GM12865 (cell line): ENCODE results near the gene ELK1.
"Not testable (repeated sequence)": the region's sequence is repeated elsewhere in the genome, so short reads cannot be mapped to it uniquely, and the experiment has no call there.

Source experiments
- DNase-seq: peaks from one replicate; pipeline ENCODE4 v3.0.0; 2010; ENCODE audit warnings: low read depth
- H3K4me3 ChIP-seq: 2 replicates; pipeline ENCODE4 v1.5.1; 2011; ENCODE audit warnings: mild to moderate bottlenecking, low read depth, low read length, control low read depth
- TF ChIP-seq, protein P1 (sequence below): IDR thresholded peaks from 2 replicates; pipeline ENCODE4 v1.5.1; 2011; ENCODE audit warnings: low read length, control low read depth, low read depth, inconsistent platforms; ENCODE audit not compliant: insufficient read depth; ENCODE audit errors: missing control alignments

Gene ELK1

DNA sequence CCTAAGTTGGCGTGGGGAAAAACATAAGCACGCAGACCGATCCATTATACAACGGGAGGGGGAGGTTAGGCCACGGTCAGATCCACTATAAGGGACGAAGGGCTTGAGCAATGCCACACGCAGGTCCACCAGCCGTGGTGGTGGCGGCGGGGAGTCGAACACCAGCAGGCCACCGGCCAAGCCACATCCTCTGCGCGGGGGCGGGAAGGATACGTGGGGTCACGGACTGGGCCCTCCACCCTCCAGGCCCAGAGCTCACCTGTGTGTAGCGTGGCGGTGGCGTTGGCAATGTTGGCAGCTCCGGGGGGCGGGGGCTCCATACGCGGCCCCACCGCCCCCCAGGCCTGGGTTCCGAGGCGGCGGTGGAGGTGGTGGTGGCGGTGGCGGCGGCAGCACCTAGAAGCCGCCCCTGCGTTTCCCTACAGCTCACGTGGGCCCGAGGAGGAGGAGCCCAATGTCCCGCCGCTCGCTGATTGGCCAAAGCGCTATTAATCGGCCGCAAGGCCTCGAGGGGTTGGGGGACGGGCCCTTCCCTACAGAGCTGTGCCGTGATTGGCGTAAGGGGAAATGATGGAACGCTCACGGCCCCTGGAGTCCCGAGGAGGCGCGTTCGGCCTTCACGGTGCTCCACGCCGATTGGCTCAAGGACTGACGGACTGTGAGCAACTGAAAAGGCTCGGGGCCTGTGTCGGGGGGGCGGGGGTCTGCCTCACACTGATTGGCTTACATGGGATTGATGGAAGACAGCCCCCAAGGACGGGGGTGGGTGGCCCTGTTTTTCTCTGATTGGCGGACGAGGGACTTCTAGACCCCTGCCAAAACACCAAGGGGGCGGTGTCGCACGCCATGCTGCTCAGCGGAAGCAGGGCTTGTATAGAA is at the start of gene ELK1:
ELK1 (minus strand) TSS at position 400 of the 879 bp plus-strand sequence. CDS start 9,122 bp downstream, outside the sequence.
- TF ChIP-seq, protein P1, sequence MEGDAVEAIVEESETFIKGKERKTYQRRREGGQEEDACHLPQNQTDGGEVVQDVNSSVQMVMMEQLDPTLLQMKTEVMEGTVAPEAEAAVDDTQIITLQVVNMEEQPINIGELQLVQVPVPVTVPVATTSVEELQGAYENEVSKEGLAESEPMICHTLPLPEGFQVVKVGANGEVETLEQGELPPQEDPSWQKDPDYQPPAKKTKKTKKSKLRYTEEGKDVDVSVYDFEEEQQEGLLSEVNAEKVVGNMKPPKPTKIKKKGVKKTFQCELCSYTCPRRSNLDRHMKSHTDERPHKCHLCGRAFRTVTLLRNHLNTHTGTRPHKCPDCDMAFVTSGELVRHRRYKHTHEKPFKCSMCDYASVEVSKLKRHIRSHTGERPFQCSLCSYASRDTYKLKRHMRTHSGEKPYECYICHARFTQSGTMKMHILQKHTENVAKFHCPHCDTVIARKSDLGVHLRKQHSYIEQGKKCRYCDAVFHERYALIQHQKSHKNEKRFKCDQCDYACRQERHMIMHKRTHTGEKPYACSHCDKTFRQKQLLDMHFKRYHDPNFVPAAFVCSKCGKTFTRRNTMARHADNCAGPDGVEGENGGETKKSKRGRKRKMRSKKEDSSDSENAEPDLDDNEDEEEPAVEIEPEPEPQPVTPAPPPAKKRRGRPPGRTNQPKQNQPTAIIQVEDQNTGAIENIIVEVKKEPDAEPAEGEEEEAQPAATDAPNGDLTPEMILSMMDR = no peak
- peak within 1 kb of the TSS; percentile 83 for H3K4me3 ChIP-seq
- DNase-seq = peak; percentile 97

DNA sequence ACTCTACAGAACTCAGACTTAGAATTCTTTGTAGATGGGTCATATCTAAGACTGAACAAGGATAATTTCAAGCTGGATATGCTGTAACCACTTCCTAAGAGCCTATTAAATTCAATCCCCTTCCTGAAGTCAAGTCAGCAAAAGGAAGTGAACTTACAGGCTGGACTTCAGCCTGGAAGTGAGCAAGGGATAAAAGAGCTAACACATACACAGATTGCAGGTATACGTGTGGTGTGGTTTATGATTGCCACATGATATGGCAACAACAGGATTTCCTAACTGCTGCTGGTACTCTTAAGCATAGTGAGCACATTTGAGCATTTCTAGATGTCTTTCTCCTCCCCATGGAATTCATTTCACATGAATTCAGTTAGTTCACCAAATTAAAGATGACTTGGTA is 46.8 kb upstream of the ELK1 start:
- no peak overlapping the region for H3K4me3 ChIP-seq
- DNase-seq = no peak
- TF ChIP-seq, protein P1 = no peak

DNA sequence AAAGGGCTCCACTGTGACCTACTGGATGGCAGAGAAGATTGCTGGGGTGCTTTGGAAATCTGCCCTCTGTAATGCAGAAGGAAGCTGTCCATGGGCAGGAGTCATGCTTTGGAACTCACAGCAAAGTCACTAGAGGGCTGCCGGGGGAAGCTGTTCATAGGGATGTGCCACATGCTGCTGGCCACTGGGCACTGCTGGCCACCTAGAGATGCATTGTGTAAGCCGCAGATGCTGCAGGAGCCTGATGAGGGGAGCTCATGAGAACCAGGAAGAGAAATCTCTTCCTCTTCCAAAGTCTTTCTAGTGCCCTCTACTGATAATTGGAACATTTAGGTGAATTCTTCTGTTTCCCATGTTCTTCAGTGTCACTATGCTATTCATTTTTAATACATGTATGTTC is 39.8 kb upstream of the ELK1 start:
- TF ChIP-seq, protein P1 = no peak
- no peak for DNase-seq
- no peak overlapping the region for H3K4me3 ChIP-seq

DNA sequence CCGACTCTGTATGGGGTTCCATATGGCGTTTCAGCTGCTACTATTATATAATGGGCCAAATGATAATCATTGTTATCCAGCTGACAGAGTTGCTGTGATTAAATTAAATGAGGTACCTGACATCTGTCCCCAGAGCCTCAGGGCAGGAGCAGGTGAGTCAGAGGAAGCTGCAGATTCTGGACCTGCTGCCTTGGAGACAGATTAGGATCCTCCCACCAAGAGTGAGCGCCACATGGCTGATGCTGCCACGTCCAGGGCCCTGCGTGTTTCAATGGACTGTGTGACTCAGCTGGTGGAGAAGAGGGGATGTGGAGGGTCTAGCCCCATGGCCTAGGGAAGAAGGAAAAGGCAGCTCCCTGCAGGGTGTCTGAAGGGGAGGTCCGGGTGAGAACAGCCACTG is 36.9 kb upstream of the ELK1 start:
- TF ChIP-seq, protein P1 = no peak
- no peak overlapping the region for H3K4me3 ChIP-seq
- no peak for DNase-seq

GRCh38 chrX:47683829-47684205 is 33.5 kb upstream of the ELK1 start:
- TF ChIP-seq, protein P1 = no peak
- DNase-seq = no peak
- no peak overlapping the region for H3K4me3 ChIP-seq

DNA sequence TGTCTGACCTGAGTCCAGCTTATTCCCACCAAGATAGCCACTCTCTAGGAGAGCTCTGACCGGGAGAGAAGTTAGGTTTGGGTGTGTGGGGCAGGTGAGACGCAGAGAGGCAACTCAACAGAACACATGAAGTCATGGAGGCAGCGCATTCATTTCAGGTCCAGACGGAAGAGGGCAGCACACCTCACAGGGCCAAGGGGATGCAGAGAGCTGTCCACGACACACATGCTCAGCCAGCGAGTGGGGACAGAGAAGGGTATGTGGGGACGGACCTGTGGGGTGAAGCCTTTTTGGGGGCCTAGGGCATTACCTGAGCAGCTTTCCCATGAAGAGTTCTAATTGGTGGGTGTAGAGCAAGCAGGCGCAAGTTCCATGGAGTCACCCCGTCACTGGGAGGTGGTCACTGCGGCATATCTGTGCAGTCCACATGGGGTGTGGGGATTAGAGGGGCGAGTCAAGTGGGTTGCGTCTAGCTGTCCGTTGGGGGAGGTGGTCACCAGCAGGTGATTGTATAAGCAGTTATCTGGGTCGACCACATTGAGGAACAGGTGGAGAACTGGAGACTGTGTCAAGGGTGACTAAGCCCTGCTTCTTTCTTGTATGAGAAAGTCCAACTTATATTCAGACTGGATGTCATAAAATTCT is 32.9 kb upstream of the ELK1 start:
- H3K4me3 ChIP-seq = no peak overlapping the region
- no peak for DNase-seq
- TF ChIP-seq, protein P1 = no peak

- not testable (repeated sequence) for DNase-seq, H3K4me3 ChIP-seq
These were observed 25.8 kb upstream of the ELK1 start for GRCh38 chrX:47675959-47676859.
